Ascending aorta (tissue), 2 donors: Measurements from ENCODE around the gene SHMT1. TPM values are rescaled to one million over a fixed set of nuclear protein-coding genes. Genes with fewer than 3 reads are reported as not detected.

Experiments used
- DNase-seq, 2 donors: peaks; one replicate each; pipeline ENCODE4 v3.0.0-alpha.2; 2019; ENCODE audit warnings: low spot score in 2 of 2
- H3K27ac ChIP-seq, 2 donors: fragments of 200-600 bp; sonication (generic); one replicate each; pipeline ENCODE4 v1.5.1; 2016 to 2017; ENCODE audit warnings: mild to moderate bottlenecking in 1 of 2
- H3K27me3 ChIP-seq: fragments of 200-600 bp; sonication (generic); one replicate; pipeline ENCODE4 v1.5.1; 2017
- H3K36me3 ChIP-seq, 2 donors: fragments of 200-600 bp; sonication (generic); one replicate each; pipeline ENCODE4 v1.5.1; 2016
- H3K4me1 ChIP-seq, 2 donors: fragments of 200-600 bp; sonication (generic); one replicate each; pipeline ENCODE4 v1.5.1; 2016 to 2017; ENCODE audit warnings: mild to moderate bottlenecking in 1 of 2
- H3K4me3 ChIP-seq, 2 donors: fragments of 200-600 bp; sonication (generic); one replicate each; pipeline ENCODE4 v1.5.1; 2016 to 2017; ENCODE audit warnings: mild to moderate bottlenecking in 1 of 2
- H3K9me3 ChIP-seq, 2 donors: fragments of 200-600 bp; sonication (generic); one replicate each; pipeline ENCODE4 v1.5.1; 2016
- intact Hi-C: fragments of 100-400 bp; cut with DNase I; formaldehyde crosslinking; loops from one replicate; pipeline ENCODE4 v1.15.1; 2023
- total RNA-seq: library from RNA; depleted of rRNA; stranded (reverse); fragments of >200 nt; gene quantifications from one replicate; pipeline ENCODE4 v1.1.0, GENCODE V29; 2016
- TF ChIP-seq, protein P1 (sequence below), 3 experiments: fragments of 200-600 bp in 2 of 3; fragments of 450-650 bp in 1 of 3; sonication (generic) in 2 of 3; IDR thresholded peaks; one replicate each; pipeline ENCODE4 v1.5.1; 2016 to 2019; ENCODE audit warnings: antibody characterized with exemption in 3 of 3, mild to moderate bottlenecking in 1 of 3, moderate library complexity in 1 of 3

SHMT1 gene
- total RNA-seq, 1 donor from 2014 or later = 16.7 TPM

DNA sequence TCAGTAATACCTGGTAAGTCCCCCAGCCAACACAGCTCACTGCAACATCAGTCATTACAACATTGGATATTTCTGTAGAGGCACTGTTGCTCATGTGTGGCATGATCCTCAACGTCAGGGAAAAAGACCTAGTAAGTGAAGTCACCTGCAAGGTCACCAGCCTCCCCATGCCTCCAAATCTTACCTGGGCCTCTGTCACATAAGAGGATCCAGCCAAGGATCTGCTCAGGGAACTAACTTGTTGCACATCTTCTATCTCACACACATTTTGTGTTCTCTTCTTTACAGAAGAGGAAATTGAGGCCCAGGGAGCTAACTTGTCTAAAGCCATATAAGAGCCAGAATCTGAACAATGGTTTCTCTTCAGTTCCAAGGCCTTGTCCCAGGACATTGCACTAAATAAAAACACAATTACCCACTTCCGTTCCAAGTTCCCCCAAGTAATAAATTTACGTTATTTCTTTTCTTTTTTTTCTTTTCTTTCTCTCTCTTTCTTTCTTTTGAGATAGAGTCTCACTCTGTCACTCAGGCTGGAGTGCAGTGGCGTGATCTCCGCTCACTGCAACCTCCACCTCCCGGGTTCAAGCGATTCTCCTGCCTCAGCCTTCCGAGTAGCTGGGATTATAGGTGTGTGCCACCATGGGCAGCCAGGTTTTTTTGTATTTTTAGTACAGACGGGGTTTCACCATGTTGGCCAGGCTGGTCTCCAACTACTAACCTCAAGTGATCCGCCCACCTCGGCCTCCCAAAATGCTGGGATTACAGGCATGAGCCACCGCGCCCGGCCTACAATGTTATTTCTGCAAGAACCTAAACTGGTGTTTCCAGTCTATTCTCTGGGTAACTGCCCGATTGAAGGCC, 1.3 kb downstream of the SHMT1 start:
- peak overlapping the region; percentile 86 to 89 for H3K4me3 ChIP-seq
- TF ChIP-seq, protein P1, sequence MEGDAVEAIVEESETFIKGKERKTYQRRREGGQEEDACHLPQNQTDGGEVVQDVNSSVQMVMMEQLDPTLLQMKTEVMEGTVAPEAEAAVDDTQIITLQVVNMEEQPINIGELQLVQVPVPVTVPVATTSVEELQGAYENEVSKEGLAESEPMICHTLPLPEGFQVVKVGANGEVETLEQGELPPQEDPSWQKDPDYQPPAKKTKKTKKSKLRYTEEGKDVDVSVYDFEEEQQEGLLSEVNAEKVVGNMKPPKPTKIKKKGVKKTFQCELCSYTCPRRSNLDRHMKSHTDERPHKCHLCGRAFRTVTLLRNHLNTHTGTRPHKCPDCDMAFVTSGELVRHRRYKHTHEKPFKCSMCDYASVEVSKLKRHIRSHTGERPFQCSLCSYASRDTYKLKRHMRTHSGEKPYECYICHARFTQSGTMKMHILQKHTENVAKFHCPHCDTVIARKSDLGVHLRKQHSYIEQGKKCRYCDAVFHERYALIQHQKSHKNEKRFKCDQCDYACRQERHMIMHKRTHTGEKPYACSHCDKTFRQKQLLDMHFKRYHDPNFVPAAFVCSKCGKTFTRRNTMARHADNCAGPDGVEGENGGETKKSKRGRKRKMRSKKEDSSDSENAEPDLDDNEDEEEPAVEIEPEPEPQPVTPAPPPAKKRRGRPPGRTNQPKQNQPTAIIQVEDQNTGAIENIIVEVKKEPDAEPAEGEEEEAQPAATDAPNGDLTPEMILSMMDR (IDR thresholded peaks at IDR 0.05) = no peak

DNA sequence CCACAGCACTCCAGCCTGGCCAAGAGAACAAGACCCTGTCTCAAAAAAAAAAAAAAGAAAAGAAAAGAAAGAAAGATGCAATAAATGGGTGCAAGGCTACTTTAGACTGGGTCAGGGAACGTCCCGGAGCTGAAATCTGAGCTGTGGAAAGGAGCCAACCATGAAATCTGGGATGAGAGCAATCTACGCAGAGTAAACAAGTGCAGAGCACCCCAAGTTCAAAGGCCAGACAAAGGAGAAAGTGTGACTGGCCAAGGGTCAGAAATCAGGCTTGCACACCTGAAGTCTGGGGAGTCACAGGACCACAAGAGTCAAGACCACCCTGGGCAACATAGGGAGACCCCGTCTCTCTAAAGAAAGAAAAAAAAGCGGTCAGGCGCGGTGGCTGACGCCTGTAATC, 2.8 kb downstream of the SHMT1 start:
- peaks cover 0 to 6% of the 10 kb centered on the region in 2 donors for H3K4me1 ChIP-seq
- no peak overlapping the region for H3K27ac ChIP-seq
- TF ChIP-seq, protein P1 (IDR thresholded peaks at IDR 0.05) = no peak
- no peak for DNase-seq
- intact Hi-C loops = loop anchor here (5.0 to 10.0 kb wide), 3 partner anchors 43 to 388 kb away; partner anchors contain the start of genes ALKBH5, DRC3, SMCR8 and TOM1L2
- H3K27me3 ChIP-seq = no peaks in the 10 kb centered on the region
- no peaks in the 10 kb centered on the region for H3K36me3 ChIP-seq
- no peak overlapping the region for H3K4me3 ChIP-seq
- no peaks in the 10 kb centered on the region for H3K9me3 ChIP-seq

More for the DNA sequence above, 1.3 kb downstream of the SHMT1 start:
- intact Hi-C loops = loop anchor here (2.0 to 10.0 kb wide), 4 partner anchors 45 to 390 kb away; partner anchors contain the start of genes ALKBH5, DRC3, MIEF2 and SMCR8
- Histone ChIP-seq H3K9me3 (no peaks in the 10 kb centered on the region), H3K27me3 (no peaks in the 10 kb centered on the region), H3K4me1 (peaks cover 0 to 6% of the 10 kb centered on the region in 2 donors), H3K27ac (peak overlapping the region; percentile 66 to 72), H3K36me3 (no peaks in the 10 kb centered on the region)
- DNase-seq = no peak

DNA sequence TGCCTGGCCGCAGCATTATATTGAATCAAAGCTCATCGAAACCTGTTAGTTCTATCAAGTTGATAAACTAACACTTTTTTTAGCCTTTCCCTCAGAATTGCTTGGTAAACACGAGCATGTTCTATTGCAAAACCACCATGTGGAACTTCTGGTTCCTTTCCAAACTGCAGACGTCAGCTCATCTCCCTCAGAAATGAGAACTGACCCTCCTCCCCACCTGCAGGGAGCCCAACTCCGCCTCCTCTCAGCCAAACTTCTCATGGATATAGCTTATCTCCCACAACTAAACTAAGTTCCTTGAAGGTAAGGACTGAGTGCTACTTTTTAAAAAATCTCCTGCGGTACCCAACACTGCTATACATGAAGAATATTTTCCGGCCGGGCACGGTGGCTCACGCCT, 6.7 kb downstream of the SHMT1 start:
- H3K36me3 ChIP-seq = peaks cover 12 to 19% of the 10 kb centered on the region in 2 donors
- no peak overlapping the region for H3K27ac ChIP-seq
- intact Hi-C loops = no loop called here
- H3K4me1 ChIP-seq = no peaks in the 10 kb centered on the region
- no peaks in the 10 kb centered on the region for H3K9me3 ChIP-seq
- TF ChIP-seq, protein P1 (IDR thresholded peaks at IDR 0.05) = no peak
- H3K4me3 ChIP-seq = no peak overlapping the region
- DNase-seq = no peak
- H3K27me3 ChIP-seq = no peaks in the 10 kb centered on the region

DNA sequence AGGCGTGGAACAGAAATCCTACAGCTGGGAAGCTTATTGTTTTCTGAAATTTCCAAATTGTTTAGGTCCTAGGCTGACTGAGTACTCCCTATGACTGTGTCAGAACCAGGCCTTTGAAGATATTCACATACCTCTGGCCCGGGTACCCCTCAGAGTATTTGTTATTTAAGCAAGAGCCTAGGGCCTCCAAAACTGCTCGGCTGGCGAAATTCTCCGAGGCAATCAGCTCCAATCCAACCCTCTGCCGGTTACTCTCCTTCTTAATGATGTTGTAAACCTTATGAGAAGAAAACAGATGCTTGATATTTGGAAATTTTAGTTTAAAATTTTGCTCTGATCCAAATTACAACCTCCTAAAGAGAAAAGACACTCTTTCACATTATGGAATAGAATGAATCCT, 9.8 kb downstream of the SHMT1 start:
- H3K9me3 ChIP-seq = no peaks in the 10 kb centered on the region
- no peaks in the 10 kb centered on the region for H3K4me1 ChIP-seq
- TF ChIP-seq, protein P1 (IDR thresholded peaks at IDR 0.05) = no peak
- intact Hi-C loops = no loop called here
- H3K27ac ChIP-seq = no peak overlapping the region
- peaks cover 12 to 32% of the 10 kb centered on the region in 2 donors for H3K36me3 ChIP-seq
- no peak overlapping the region for H3K4me3 ChIP-seq
- no peaks in the 10 kb centered on the region for H3K27me3 ChIP-seq
- DNase-seq = no peak

DNA sequence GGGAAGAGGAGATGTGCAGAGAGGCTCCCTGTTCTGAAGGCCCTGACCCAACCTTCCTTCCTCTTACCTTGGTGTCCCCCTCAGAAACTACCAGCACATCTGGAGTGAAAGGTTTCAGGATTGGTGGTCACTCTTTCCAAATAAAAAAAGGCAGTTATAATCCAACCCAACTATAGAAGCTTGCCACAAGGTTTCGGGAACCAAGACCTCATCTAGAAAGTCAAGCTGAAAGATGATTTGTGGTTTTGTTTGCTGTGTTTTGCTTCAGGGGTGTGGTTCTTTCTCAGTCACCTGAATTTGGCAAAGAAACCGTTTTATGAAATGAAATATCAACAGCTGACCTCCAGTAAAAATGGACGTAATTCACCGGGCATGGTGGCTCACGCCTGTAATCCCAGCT, 19.3 kb downstream of the SHMT1 start:
- Histone ChIP-seq H3K27me3 (no peaks in the 10 kb centered on the region), H3K4me3 (no peak overlapping the region), H3K4me1 (no peaks in the 10 kb centered on the region), H3K27ac (no peak overlapping the region), H3K36me3 (peaks cover 27 to 49% of the 10 kb centered on the region in 2 donors), H3K9me3 (no peaks in the 10 kb centered on the region)
- no peak for DNase-seq
- intact Hi-C loops = no loop called here
- TF ChIP-seq, protein P1 (IDR thresholded peaks at IDR 0.05) = no peak
